ENCODE data around the gene CENPX. TPM values are rescaled to one million over a fixed set of nuclear protein-coding genes. Genes with fewer than 3 reads are reported as not detected.
A peak's percentile ranks its signal among the peaks of the same experiment; 100 is the strongest.

Gene CENPX
- total RNA-seq, 1 donor from 2014 or later = 61.3 TPM

DNA sequence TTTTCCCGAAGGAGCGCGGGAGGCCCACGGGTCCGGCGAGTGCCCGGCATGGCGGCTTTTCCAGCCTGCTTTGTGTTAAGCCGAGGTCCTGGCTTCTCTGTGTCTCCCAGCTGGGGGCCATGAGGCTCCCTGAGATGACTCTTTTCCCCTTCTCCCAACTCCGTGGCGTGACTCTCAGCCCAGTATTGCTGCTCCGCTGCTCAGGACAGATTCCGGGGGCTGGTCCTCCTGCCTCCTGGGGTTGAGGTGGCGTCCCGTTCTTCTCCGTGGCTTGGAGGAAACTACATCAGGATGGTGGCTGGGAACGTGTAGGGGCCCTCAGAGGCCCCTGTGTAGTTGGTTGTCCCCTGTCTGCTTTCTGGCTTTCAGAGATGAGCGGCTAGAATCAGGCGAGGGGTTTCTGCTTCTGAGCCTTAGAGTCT is 30.0 kb upstream of the CENPX start:
- no peak for DNase-seq (ENCODE audit: low read depth)
- TF ChIP-seq, protein P1, sequence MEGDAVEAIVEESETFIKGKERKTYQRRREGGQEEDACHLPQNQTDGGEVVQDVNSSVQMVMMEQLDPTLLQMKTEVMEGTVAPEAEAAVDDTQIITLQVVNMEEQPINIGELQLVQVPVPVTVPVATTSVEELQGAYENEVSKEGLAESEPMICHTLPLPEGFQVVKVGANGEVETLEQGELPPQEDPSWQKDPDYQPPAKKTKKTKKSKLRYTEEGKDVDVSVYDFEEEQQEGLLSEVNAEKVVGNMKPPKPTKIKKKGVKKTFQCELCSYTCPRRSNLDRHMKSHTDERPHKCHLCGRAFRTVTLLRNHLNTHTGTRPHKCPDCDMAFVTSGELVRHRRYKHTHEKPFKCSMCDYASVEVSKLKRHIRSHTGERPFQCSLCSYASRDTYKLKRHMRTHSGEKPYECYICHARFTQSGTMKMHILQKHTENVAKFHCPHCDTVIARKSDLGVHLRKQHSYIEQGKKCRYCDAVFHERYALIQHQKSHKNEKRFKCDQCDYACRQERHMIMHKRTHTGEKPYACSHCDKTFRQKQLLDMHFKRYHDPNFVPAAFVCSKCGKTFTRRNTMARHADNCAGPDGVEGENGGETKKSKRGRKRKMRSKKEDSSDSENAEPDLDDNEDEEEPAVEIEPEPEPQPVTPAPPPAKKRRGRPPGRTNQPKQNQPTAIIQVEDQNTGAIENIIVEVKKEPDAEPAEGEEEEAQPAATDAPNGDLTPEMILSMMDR (IDR thresholded peaks at IDR 0.05; ENCODE audit: insufficient read depth, low read length, poor library complexity, severe bottlenecking) = no peak
- peaks cover 3% of the 10 kb centered on the region for H3K36me3 ChIP-seq (ENCODE audit: control insufficient read depth, insufficient read depth, low read length)
- H3K4me3 ChIP-seq (ENCODE audit: low read depth, low read length) = peak overlapping the region; percentile 80
- no peaks in the 10 kb centered on the region for H3K27me3 ChIP-seq (ENCODE audit: control insufficient read depth, insufficient read depth, low read length)

DNA sequence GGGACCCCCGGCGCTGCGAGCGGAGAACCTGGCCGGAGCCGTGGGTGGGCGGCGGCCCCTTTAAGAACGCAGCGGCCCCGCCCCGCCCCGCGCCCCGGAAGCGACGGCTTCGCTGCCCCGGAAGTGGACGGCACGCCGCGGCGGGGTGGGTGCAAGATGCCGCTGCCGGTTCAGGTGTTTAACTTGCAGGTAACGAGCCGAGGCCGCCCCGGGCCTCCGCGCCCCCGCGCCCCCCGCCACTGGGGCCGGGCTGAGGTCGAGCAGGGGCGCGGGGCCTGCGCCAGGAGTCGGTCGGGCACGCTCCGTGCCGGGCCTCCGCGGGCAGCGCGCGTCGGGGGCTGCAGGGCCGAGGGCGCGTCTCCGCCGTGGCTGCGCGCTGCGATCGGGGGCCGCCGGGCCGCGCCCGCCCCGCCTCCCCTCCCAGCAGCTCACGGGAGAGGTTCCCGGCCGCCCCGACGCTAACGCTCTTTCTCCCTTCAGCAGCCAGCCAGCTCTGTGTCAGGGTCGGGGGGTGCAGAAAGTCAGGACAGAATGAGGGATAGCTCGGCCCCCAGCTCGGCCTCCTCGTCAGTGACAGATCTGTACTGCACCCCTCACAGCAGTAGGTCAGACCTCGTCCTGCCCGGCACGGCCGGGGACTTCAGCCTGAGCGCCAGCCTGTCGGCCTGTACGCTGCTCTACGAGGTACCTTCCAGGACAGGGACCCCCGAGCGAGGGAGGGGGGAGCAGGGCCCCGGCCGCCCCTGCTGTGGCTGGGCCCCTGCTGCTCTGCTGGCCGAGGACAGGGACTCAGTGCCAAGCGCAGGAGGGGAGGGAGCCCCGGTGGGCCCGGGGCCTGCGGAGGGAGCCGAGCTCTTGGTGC is 29.3 kb upstream of the CENPX start, which contains the start of the genes GPS1 and RFNG:
Gene GPS1 (plus strand): TSS at position 123 of the 862 bp plus-strand sequence. CDS start 34 bp downstream, at position 157.
Gene RFNG (minus strand): TSS at position 36 of the 862 bp plus-strand sequence. CDS start 45 bp downstream, outside the sequence.
- TF ChIP-seq, protein P1 (IDR thresholded peaks at IDR 0.05; ENCODE audit: insufficient read depth, low read length, poor library complexity, severe bottlenecking) = no peak
- Histone ChIP-seq H3K27me3 (ENCODE audit: control insufficient read depth, insufficient read depth, low read length) (no peaks in the 10 kb centered on the region), H3K36me3 (ENCODE audit: control insufficient read depth, insufficient read depth, low read length) (peaks cover 3% of the 10 kb centered on the region), H3K4me3 (ENCODE audit: low read depth, low read length) (peak within 1 kb of the TSS; percentile 80)
- peak; percentile 25 for DNase-seq (ENCODE audit: low read depth)

DNA sequence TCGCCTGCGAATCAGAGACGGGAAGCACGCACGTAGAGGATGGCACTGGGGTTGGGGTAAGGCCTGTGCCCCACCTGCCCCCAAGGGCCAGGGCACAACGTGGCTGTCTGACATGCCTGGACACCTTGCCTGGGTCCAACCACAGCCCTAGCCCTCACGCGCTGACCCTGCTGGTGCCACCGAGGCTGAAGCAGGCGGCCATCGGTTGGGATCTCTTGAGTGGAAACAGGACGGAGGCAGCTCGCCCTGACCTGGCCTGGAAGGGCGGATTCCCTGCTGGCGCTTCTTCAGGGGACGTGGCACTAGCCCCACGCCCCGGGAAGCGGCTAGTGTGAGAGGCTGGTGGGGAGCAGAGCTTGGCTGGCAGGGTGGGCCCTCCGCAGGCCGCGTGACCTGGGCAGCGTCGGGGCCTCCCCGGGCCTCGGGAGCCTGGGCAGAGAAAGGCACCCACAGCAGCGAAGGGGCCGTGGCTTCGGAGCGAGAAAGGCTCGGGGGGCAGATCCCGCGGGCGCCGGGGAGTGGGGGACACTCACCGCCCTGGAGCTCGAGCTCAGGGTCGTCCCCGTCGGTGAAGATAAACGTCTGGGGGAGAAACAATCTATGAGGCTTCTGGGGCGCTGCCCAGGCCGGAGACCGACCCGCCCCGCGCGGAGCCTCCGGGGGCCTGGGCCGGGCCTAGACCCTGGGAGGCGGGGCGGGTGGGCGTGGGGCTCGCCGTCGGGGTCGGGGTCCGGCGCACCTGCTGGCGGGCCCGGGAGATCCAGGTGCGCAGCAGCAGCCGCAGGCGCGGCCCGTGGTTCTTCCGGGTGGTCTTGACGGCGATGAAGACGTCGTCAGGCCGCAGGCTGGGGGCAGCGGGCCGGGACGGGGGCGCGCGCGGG is 28.3 kb upstream of the CENPX start:
- peak overlapping the region; percentile 80 for H3K4me3 ChIP-seq (ENCODE audit: low read depth, low read length)
- no peaks in the 10 kb centered on the region for H3K27me3 ChIP-seq (ENCODE audit: control insufficient read depth, insufficient read depth, low read length)
- H3K36me3 ChIP-seq (ENCODE audit: control insufficient read depth, insufficient read depth, low read length) = peaks cover 3% of the 10 kb centered on the region
- no peak for DNase-seq (ENCODE audit: low read depth)
- TF ChIP-seq, protein P1 (IDR thresholded peaks at IDR 0.05; ENCODE audit: insufficient read depth, low read length, poor library complexity, severe bottlenecking) = no peak

DNA sequence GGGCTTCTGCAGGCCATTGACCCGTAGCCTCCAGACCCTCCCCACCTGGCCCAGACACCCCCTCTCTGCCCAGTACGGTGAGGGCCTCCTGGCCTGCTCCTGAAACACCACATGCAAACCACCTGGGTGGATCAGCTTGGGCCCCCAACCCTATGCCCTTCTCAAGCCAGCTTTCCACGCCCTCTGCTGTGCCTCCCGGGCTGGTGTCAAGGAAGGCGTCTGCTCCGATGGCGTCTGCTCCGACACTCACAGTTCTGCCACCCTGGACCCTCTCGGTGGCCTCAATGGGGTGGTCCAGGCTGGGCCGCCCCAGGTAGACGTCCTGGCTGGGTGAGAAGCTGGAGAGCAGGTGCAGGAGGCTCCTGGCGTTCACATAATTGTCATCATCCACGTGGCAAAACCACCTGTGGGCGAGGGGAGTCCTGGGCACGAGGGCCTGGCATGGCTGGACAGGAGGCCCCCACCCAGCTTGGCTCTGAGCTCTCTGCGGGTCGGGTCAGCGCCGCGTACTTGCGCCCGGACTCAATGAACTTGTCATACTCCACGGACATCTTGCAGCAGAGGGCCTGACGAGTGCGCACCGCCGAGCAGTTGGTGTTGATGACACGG is 27.6 kb upstream of the CENPX start:
- Histone ChIP-seq H3K27me3 (ENCODE audit: control insufficient read depth, insufficient read depth, low read length) (no peaks in the 10 kb centered on the region), H3K36me3 (ENCODE audit: control insufficient read depth, insufficient read depth, low read length) (peaks cover 3% of the 10 kb centered on the region), H3K4me3 (ENCODE audit: low read depth, low read length) (peak overlapping the region; percentile 80)
- no peak for DNase-seq (ENCODE audit: low read depth)
- TF ChIP-seq, protein P1 (IDR thresholded peaks at IDR 0.05; ENCODE audit: insufficient read depth, low read length, poor library complexity, severe bottlenecking) = no peak

DNA sequence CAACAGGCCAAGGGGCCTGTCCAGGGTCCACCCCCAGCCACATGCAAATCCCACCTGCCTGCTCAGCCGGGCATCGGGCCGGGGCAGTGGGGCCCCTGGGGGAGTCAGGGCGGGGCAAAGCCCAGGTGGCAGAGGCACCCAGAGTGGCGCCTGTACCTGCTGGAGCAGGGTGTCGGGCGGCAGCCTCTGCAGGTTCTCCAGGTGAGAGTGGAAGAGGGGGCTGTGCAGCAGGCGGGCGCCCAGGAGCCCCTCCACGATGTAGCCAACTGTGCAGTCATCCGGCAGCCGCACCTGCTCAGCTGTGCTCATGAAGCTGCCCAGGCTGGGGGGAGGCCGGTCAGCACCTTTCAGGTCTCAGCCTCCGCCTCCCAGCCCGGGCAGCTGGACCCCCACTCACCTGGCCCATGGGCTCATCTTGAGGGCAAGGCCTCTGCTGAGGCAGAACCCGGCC is 26.9 kb upstream of the CENPX start:
- TF ChIP-seq, protein P1 (IDR thresholded peaks at IDR 0.05; ENCODE audit: insufficient read depth, low read length, poor library complexity, severe bottlenecking) = no peak
- H3K27me3 ChIP-seq (ENCODE audit: control insufficient read depth, insufficient read depth, low read length) = no peaks in the 10 kb centered on the region
- H3K36me3 ChIP-seq (ENCODE audit: control insufficient read depth, insufficient read depth, low read length) = peaks cover 3% of the 10 kb centered on the region
- DNase-seq (ENCODE audit: low read depth) = no peak
- no peak overlapping the region for H3K4me3 ChIP-seq (ENCODE audit: low read depth, low read length)
